ENCODE measurements around the gene RGMB. TPM values are rescaled to one million over a fixed set of nuclear protein-coding genes. Genes with fewer than 3 reads are reported as not detected.
A peak's percentile ranks its signal among the peaks of the same experiment; 100 is the strongest.

RGMB gene
- polyA plus RNA-seq, 1 donor from 2014 or later, result 58.4 TPM

DNA sequence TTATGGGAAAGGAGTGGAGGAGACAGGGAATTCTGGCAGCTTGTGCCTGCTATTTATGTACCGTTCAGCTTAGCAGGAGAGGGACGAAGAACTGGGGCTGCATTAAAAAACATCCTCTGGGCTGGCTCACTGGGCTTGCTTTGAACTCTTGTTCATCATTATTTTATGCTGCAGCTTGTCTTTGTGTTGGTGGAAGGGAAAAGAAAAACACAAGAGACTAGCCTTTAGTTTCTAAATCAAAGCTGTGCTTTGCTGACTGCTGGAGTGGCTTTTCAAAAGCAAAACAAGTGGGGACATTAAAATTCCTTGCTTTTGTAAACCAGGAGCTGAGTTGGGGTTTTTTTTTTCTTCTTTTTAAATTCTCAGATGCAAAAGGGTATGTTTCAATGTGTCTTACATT, 5.9 kb upstream of the RGMB start:
- TF ChIP-seq EZH2 (IDR thresholded peaks at IDR 0.05; ENCODE audit: borderline replicate concordance, insufficient read depth, low read length, poor library complexity, severe bottlenecking) (no peak), POLR2AphosphoS5 (IDR thresholded peaks at IDR 0.05) (no peak), EP300 (conservative IDR thresholded peaks at IDR 0.05; ENCODE audit: poor library complexity, severe bottlenecking) (no peak), REST (IDR thresholded peaks at IDR 0.05; ENCODE audit: borderline replicate concordance) (no peak), MXI1 (conservative IDR thresholded peaks at IDR 0.05; ENCODE audit: poor library complexity, severe bottlenecking) (no peak), TAF1 (IDR thresholded peaks at IDR 0.05; ENCODE audit: low read depth) (no peak), SMC3 (conservative IDR thresholded peaks at IDR 0.05; ENCODE audit: poor library complexity) (no peak), RAD21 (conservative IDR thresholded peaks at IDR 0.05) (no peak)
- TF ChIP-seq, protein P1, sequence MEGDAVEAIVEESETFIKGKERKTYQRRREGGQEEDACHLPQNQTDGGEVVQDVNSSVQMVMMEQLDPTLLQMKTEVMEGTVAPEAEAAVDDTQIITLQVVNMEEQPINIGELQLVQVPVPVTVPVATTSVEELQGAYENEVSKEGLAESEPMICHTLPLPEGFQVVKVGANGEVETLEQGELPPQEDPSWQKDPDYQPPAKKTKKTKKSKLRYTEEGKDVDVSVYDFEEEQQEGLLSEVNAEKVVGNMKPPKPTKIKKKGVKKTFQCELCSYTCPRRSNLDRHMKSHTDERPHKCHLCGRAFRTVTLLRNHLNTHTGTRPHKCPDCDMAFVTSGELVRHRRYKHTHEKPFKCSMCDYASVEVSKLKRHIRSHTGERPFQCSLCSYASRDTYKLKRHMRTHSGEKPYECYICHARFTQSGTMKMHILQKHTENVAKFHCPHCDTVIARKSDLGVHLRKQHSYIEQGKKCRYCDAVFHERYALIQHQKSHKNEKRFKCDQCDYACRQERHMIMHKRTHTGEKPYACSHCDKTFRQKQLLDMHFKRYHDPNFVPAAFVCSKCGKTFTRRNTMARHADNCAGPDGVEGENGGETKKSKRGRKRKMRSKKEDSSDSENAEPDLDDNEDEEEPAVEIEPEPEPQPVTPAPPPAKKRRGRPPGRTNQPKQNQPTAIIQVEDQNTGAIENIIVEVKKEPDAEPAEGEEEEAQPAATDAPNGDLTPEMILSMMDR (IDR thresholded peaks at IDR 0.05; ENCODE audit: poor library complexity, severe bottlenecking), result no peak
- Histone ChIP-seq H2AFZ (ENCODE audit: low read depth, low read length) (no peak overlapping the region), H3F3A (ENCODE audit: insufficient read depth, low read length, poor library complexity, severe bottlenecking) (peaks cover 7% of the 10 kb centered on the region), H3K9ac (ENCODE audit: low read length) (peak overlapping the region; percentile 0), H4K20me1 (ENCODE audit: insufficient read depth) (no peaks in the 10 kb centered on the region), H3K9me2 (ENCODE audit: insufficient read depth, low read length) (no peaks in the 10 kb centered on the region), H3K36me3 (ENCODE audit: insufficient read depth, low read length) (no peaks in the 10 kb centered on the region), H3K79me2 (replicated peaks; ENCODE audit: insufficient read depth, low read length) (peaks cover 16% of the 10 kb centered on the region), H3K27ac (ENCODE audit: low read length) (no peak overlapping the region), H3K4me2 (ENCODE audit: low read length) (peak overlapping the region; percentile 84), H3K9me3 (ENCODE audit: low read length) (no peaks in the 10 kb centered on the region), H3K27me3 (ENCODE audit: insufficient read depth, low read depth, low read length) (no peaks in the 10 kb centered on the region), H3K4me3 (ENCODE audit: low read length) (peak overlapping the region; percentile 90)

- H2AFZ ChIP-seq (ENCODE audit: low read depth, low read length), result peak overlapping the region; percentile 61
These were observed 5.1 kb upstream of the RGMB start for GRCh38 chr5:98768160-98768959.

More at GRCh38 chr5:98768160-98768959, 5.1 kb upstream of the RGMB start:
- Histone ChIP-seq H3K9me3 (ENCODE audit: low read length) (no peaks in the 10 kb centered on the region), H4K20me1 (ENCODE audit: insufficient read depth) (no peaks in the 10 kb centered on the region), H3K4me2 (ENCODE audit: low read length) (peak overlapping the region; percentile 84), H3K27ac (ENCODE audit: low read length) (peak overlapping the region; percentile 73), H3K27me3 (ENCODE audit: insufficient read depth, low read depth, low read length) (no peaks in the 10 kb centered on the region), H3K9me2 (ENCODE audit: insufficient read depth, low read length) (no peaks in the 10 kb centered on the region), H3F3A (ENCODE audit: insufficient read depth, low read length, poor library complexity, severe bottlenecking) (peaks cover 9% of the 10 kb centered on the region), H3K4me3 (ENCODE audit: low read length) (peak overlapping the region; percentile 90), H3K9ac (ENCODE audit: low read length) (peak overlapping the region; percentile 78), H3K79me2 (replicated peaks; ENCODE audit: insufficient read depth, low read length) (peaks cover 17% of the 10 kb centered on the region), H3K36me3 (ENCODE audit: insufficient read depth, low read length) (no peaks in the 10 kb centered on the region)
- TF ChIP-seq EP300 (conservative IDR thresholded peaks at IDR 0.05; ENCODE audit: poor library complexity, severe bottlenecking) (no peak), MXI1 (conservative IDR thresholded peaks at IDR 0.05; ENCODE audit: poor library complexity, severe bottlenecking) (no peak), RAD21 (conservative IDR thresholded peaks at IDR 0.05) (peak; percentile 88), SMC3 (conservative IDR thresholded peaks at IDR 0.05; ENCODE audit: poor library complexity) (peak; percentile 77), TAF1 (IDR thresholded peaks at IDR 0.05; ENCODE audit: low read depth) (no peak), REST (IDR thresholded peaks at IDR 0.05; ENCODE audit: borderline replicate concordance) (no peak), POLR2AphosphoS5 (IDR thresholded peaks at IDR 0.05) (peak; percentile 41), EZH2 (IDR thresholded peaks at IDR 0.05; ENCODE audit: borderline replicate concordance, insufficient read depth, low read length, poor library complexity, severe bottlenecking) (no peak)
- TF ChIP-seq, protein P1 (IDR thresholded peaks at IDR 0.05; ENCODE audit: poor library complexity, severe bottlenecking), result peak; percentile 92
